ENCODE results near the gene CHTF18. TPM values are rescaled to one million over a fixed set of nuclear protein-coding genes. Genes with fewer than 3 reads are reported as not detected.
"Not testable (repeated sequence)": the region's sequence is repeated elsewhere in the genome, so short reads cannot be mapped to it uniquely, and the experiment has no call there.

Gene CHTF18
- total RNA-seq, 1 donor from 2014 or later, result 12.3 TPM

DNA sequence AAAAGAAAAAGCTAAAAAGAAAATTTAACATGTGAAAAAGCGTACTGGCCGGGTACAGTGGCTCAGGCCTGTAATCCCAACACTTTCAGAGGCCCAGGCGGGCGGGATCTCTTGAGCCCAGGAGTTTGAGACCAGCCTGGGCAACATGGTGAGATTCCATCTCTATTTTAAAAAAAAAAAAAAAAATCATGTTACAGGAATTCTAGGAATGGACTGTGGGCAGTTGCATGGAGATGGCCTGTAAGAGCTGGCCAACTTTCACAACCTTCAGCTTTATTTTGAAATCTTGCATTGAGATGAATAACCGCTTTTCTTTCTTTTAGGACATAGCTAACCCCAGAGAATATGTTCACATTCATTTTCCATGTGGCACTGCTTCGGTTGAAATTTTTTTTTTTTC, 39.4 kb upstream of the CHTF18 start:
- H3K9me3 ChIP-seq, result no peaks in the 10 kb centered on the region
- peaks cover 3% of the 10 kb centered on the region for H3K27me3 ChIP-seq
- ATAC-seq (no peak), DNase-seq (no peak)
- intact Hi-C loops (cut with DNase I), result no loop called here
- H3K36me3 ChIP-seq, result no peaks in the 10 kb centered on the region
- no peak overlapping the region for H3K4me3 ChIP-seq
- H3K4me1 ChIP-seq, result no peaks in the 10 kb centered on the region
- TF ChIP-seq, protein P1, sequence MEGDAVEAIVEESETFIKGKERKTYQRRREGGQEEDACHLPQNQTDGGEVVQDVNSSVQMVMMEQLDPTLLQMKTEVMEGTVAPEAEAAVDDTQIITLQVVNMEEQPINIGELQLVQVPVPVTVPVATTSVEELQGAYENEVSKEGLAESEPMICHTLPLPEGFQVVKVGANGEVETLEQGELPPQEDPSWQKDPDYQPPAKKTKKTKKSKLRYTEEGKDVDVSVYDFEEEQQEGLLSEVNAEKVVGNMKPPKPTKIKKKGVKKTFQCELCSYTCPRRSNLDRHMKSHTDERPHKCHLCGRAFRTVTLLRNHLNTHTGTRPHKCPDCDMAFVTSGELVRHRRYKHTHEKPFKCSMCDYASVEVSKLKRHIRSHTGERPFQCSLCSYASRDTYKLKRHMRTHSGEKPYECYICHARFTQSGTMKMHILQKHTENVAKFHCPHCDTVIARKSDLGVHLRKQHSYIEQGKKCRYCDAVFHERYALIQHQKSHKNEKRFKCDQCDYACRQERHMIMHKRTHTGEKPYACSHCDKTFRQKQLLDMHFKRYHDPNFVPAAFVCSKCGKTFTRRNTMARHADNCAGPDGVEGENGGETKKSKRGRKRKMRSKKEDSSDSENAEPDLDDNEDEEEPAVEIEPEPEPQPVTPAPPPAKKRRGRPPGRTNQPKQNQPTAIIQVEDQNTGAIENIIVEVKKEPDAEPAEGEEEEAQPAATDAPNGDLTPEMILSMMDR (IDR thresholded peaks at IDR 0.05), result no peak
- no peak overlapping the region for H3K27ac ChIP-seq

- intact Hi-C loops (cut with DNase I), result no loop called here
- no peak overlapping the region for H3K4me3 ChIP-seq
- no peak overlapping the region for H3K27ac ChIP-seq
- H3K27me3 ChIP-seq, result no peaks in the 10 kb centered on the region
- ATAC-seq (no peak), DNase-seq (no peak)
- H3K36me3 ChIP-seq, result no peaks in the 10 kb centered on the region
- H3K9me3 ChIP-seq, result no peaks in the 10 kb centered on the region
- H3K4me1 ChIP-seq, result no peaks in the 10 kb centered on the region
- TF ChIP-seq, protein P1 (IDR thresholded peaks at IDR 0.05), result no peak
Observed at GRCh38 chr16:750485-750884, 37.9 kb upstream of the CHTF18 start.

DNA sequence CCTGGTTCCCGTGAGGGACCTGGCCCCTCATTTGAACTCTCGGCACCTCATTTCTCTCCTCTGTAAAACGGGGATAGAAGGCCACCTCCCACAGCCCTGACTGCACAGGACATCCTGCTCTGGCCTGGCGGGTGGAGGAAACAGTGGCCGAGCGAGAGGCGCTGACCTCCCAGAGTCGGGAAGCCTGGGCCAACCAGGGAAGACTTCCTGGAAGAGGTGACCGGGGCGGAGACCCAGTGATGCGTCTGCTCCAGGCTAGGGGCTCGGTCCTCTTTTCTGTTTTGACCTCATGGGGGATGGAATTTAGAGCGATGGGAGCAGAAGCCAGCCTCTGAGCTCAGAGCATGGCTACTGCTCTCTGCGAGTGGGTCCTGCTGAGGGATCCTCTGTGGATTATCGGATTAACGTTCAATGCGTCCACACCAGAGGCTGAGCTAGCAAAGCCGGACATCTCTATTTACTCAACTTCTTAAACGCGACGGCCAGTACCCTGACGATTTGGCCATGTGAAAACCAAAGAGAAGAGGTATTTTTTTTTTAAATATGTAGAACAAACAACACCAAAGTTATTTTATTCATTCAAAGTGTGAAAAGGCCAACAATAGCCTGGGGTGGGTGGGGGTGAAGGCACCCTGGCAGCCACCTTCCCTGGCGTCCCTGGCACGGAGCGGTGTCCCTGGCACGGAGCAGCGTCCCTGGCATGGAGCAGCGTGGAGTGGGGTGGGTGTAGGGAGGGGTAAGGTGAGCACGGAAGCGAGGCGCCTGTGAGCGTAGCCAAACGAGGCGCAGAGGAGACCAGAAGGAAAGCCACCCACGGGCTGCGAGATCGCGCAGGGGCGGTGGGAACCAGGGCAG, 37.0 kb upstream of the CHTF18 start:
- DNase-seq (peak; percentile 68), ATAC-seq (peak; percentile 72)
- H3K4me3 ChIP-seq, result no peak overlapping the region
- no peaks in the 10 kb centered on the region for H3K36me3 ChIP-seq
- intact Hi-C loops (cut with DNase I), result no loop called here
- TF ChIP-seq, protein P1 (IDR thresholded peaks at IDR 0.05), result no peak
- H3K4me1 ChIP-seq, result no peaks in the 10 kb centered on the region
- no peaks in the 10 kb centered on the region for H3K27me3 ChIP-seq
- no peak overlapping the region for H3K27ac ChIP-seq
- no peaks in the 10 kb centered on the region for H3K9me3 ChIP-seq

GRCh38 chr16:752007-752312, 36.5 kb upstream of the CHTF18 start:
- DNase-seq (no peak), ATAC-seq (no peak)
- Histone ChIP-seq H3K4me1 (no peaks in the 10 kb centered on the region), H3K27ac (no peak overlapping the region), H3K9me3 (no peaks in the 10 kb centered on the region), H3K36me3 (no peaks in the 10 kb centered on the region), H3K27me3 (no peaks in the 10 kb centered on the region), H3K4me3 (no peak overlapping the region)
- intact Hi-C loops (cut with DNase I), result no loop called here
- TF ChIP-seq, protein P1 (IDR thresholded peaks at IDR 0.05), result no peak

GRCh38 chr16:754121-754607, 34.3 kb upstream of the CHTF18 start:
- H3K9me3 ChIP-seq; H3K27me3 ChIP-seq; H3K27ac ChIP-seq; H3K36me3 ChIP-seq; H3K4me3 ChIP-seq; H3K4me1 ChIP-seq; intact Hi-C loops (cut with DNase I); DNase-seq; ATAC-seq: not testable (repeated sequence)

- no peak overlapping the region for H3K4me3 ChIP-seq
- no peaks in the 10 kb centered on the region for H3K9me3 ChIP-seq
- H3K27me3 ChIP-seq, result no peaks in the 10 kb centered on the region
- no peak for DNase-seq
- intact Hi-C loops (cut with DNase I), result no loop called here
- TF ChIP-seq, protein P1 (IDR thresholded peaks at IDR 0.05), result no peak
- no peaks in the 10 kb centered on the region for H3K36me3 ChIP-seq
- no peak overlapping the region for H3K27ac ChIP-seq
- peak; percentile 45 for ATAC-seq
- H3K4me1 ChIP-seq, result no peaks in the 10 kb centered on the region
Observed at GRCh38 chr16:754656-755055, 33.8 kb upstream of the CHTF18 start.
